Forelimb muscle (tissue), 1 donor: ENCODE results near the gene RINT1. TPM values are rescaled to one million over a fixed set of nuclear protein-coding genes. Genes with fewer than 3 reads are reported as not detected.

Experiments
- DNase-seq: peaks from one replicate; pipeline ENCODE4 v3.0.0-alpha.2; 2013; ENCODE audit warnings: low read depth
- polyA plus RNA-seq: library from polyadenylated mRNA; unstranded; fragments of 120-200 nt; gene quantifications from one replicate; pipeline ENCODE4 v1.2.1, GENCODE V29; 2013; ENCODE audit not compliant: insufficient read length

The RINT1 gene
- polyA plus RNA-seq, 1 donor: 21.3 TPM

- no peak for DNase-seq
These were observed 67.5 kb downstream of the RINT1 start for GRCh38 chr7:105599551-105599950.

- DNase-seq: no peak
These were observed 68.9 kb downstream of the RINT1 start for GRCh38 chr7:105600720-105601550.

- DNase-seq: no peak
These were observed 70.6 kb downstream of the RINT1 start for GRCh38 chr7:105602325-105603305.

GRCh38 chr7:105610165-105610930 lies 78.3 kb downstream of the RINT1 start:
- no peak for DNase-seq

GRCh38 chr7:105611856-105612775 lies 80.1 kb downstream of the RINT1 start:
- no peak for DNase-seq

- DNase-seq: no peak
These were observed 80.8 kb downstream of the RINT1 start for GRCh38 chr7:105612806-105613205.

- DNase-seq: no peak
These were observed 81.8 kb downstream of the RINT1 start for GRCh38 chr7:105613611-105614330.

- no peak for DNase-seq
These were observed 82.4 kb downstream of the RINT1 start for GRCh38 chr7:105614341-105614840.

Other genes with a start within 250 kb of the RINT1 start
- gene SRPK2, start 143.3 kb upstream of the RINT1 start, polyA plus RNA-seq: 34.9 TPM
- 12.9 TPM for gene PUS7, start 9.9 kb upstream of the RINT1 start, polyA plus RNA-seq
- 1.4 TPM for gene EFCAB10, start 49.3 kb downstream of the RINT1 start, polyA plus RNA-seq